ENCODE results near the gene PALLD.
A peak's percentile ranks its signal among the peaks of the same experiment; 100 is the strongest.
"Not testable (repeated sequence)": the region's sequence is repeated elsewhere in the genome, so short reads cannot be mapped to it uniquely, and the experiment has no call there.

PALLD gene

GRCh38 chr4:168803732-168804131 is 306.9 kb downstream of the PALLD start:
- DNase-seq: no peak

DNA sequence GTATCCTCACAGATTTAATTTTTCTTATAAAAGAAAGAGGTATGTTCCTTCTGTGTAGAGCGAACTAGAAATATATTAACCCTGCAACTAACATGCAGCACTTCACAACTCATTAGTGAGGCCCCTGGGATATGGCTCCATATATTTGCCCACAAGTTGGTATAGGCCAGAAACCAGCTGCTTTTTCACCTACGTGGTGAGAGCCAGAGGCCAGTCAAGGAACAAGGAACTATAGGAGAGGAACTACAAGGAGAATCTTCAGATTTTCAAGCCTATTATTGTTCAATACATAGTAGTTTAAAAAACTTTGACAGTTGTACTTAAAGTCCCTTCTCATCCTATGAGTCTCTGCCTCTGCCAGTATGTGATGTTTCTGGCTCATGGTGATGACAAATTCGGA is 307.3 kb downstream of the PALLD start:
- no peak for DNase-seq

DNA sequence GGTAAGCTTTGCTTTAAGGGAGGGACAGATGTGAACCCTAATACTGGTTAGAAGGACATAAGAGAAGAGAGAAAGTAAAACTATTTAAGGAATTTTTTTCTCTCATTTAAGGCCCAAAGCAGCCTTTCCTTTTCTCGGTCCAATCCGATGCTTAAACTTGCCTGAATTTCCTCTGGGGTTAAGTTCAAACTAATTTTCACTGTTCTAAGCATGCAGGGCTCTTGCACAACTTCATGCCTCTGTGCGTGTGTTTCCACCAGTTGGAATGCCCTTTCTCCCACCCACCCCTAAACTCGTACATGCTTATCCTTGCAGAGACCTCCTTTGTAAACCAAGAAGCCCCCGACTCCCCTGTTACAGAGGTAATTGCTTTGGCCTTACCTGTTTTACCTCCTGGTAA is 308.5 kb downstream of the PALLD start:
- DNase-seq: no peak

DNA sequence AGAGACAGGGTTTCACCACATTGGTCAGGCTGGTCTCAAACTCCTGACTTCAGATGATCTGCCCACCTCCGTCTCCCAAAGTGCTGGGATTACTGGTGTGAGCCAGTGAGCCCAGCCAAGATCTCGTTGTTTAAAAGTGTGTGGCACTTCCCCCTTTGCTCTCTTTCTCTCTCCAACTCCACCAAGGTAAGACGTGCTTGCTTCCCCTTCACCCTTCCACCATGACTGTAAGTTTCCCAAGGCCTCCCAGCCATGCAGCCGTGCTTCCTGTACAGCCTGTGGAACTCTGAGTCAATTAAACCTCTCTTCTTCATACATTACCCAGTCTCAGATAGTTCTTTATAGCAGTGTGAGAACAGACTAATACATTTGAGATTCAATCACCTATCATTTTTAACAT is 309.4 kb downstream of the PALLD start:
- DNase-seq: not testable (repeated sequence)

DNA sequence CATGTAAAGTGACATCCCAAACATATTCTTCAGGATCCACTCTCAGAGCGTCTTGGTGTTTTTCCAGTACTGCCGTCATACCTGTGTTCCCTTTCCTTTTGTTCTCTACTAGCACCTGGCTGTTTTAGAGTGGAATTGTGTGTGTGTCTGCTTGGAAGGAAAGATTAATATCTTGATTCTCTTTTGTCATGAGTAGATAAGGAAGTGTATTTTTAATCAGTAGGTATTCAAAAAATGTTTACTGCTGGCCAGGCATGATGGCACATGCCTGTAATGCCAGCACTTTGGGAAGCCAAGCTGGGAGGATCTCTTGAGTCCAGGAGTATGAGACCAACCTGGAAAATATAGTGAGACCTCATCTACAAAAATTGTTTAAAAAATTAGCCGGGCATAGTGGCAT is 314.4 kb downstream of the PALLD start:
- no peak for DNase-seq

DNA sequence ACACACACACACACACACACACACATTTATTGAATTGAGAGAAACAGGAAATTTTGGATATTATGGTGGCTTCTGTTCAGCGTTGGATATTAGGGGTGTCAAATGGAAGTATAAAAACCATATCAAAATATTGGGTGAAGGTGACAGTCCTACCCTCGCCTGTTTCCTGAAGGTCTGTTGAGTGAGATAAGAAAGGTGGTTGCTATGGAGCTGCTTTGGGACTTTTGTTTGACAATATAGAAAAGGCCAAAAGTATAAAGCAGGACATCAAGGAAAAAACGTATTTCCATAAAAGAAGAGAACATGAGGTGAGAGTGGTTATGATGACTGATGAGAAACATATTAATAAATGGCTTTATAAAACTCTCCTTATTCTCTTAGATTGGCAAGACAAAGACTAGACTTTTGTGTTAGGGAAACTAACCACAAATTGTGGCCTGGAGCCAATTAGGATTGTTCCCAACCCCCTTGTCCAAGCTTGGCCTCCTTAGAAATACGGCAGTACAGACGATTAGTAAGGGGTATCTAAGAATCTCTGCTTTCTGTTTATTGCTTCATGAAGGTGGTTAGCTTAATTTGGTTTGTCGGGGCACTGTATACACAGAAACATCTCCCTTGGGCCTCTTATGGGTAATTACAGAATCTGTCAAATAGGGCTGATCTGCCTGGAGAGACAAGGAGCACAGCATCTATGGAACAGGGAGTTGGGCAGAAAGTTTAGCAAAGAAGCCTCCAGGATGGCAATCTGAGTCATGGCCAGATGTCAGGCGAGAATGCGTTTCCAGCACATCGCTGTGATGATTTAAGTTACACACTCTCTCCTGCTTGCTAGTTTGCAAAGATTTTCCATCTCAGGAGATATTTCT is 315.2 kb downstream of the PALLD start:
- DNase-seq: peak; percentile 75

DNA sequence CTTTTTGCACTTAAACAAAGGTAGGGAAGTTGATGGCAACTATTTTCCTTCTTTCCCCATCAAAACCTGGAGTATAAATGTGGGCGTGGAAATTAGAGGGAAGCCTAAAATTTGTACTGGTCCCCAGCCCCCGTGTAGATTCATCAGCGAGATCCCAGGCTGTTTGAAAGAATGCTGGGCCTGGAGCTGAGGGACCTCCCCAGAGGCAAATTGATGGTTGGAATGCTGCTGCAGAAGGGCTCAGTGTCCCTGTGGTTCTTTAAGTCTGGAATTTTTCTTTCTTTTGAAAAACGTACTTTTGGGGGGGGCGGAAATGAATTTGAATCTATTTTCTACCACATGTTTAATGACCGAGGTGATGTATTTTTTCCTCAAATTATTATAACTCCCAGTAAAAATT is 316.0 kb downstream of the PALLD start:
- no peak for DNase-seq

DNA sequence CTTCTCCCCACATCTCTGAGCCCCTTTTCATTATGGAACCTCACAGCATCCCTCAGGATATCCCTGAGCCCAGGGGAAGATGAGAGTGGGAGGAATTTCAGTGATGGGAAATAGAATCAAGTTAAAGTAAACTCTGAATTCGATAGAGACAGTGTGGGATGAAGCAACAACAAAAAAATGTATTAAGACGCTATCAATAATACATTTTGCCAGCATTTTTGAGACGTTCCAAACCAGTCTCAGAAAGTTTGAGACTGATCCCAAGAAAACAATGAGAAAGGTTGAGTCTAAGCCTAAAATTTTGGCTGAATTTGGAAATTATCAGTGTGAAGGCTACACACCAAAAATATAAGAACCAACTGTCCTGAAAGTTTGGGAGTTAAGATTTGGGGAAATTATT is 317.0 kb downstream of the PALLD start:
- no peak for DNase-seq

DNA sequence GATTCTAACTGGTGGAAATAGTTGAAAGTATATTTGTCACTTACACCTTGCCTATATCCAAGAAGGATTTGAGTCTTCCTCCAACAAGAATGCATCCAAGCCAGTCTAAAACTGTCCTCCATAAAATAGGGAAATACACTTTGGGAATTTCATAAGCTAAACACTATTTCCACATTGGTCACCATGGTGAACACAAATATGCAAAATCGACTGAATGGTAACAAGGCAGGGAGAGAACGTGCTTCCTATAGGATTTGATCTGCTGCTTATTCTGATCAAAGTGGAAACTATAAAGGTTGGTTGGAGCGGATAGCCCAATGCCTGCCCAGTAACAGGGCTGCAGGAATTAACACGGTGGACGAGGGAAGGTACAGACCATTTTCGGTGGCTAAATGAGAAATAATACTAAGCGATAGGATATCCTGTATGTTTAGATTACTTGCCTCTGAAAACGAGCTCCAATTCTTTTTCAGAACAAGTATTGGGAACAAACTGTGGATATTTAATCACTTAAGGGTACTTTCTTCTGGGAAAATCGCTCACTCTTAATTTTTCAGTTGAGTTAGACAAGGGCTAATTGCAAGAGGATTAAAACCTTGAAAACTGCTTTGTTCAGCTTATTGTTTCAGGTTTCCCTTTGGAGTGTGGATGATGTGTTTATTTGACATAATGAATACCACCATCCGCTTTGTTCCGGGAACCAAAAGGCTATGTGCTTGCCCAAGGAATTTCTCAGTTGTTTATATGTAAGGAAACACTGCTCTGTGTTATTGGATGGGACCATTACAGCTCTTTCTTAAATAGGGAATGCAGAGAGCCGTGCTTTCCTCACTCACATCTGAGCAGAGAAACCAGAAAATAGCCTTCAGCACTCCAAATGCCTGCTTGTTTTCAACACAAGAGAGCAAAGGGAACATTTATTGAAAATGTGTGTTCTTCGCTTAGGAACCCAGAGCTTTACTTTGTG is 318.8 kb downstream of the PALLD start:
- DNase-seq: no peak

GRCh38 chr4:168817370-168817769 is 320.5 kb downstream of the PALLD start:
- peak; percentile 13 for DNase-seq

- no peak for DNase-seq
Measured at GRCh38 chr4:168822481-168822880, 325.6 kb downstream of the PALLD start.

DNA sequence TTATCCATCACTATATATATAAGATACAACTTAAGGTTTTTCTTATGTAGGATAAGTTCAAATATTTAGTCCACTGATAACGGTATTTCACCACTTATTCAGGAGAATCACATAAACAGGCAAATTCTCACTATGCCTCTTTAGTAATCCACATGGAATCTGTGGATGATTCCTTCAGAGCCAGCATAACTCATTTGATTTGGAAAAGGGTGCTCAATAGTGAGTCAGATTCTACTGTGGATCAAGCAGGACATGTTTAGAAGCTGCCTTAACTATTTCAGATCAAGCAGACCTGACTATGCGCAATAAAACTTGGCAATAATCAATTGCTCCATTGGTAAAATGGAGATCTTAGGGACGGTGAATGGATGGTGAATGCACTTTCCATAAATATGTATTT is 329.1 kb downstream of the PALLD start:
- no peak for DNase-seq

DNA sequence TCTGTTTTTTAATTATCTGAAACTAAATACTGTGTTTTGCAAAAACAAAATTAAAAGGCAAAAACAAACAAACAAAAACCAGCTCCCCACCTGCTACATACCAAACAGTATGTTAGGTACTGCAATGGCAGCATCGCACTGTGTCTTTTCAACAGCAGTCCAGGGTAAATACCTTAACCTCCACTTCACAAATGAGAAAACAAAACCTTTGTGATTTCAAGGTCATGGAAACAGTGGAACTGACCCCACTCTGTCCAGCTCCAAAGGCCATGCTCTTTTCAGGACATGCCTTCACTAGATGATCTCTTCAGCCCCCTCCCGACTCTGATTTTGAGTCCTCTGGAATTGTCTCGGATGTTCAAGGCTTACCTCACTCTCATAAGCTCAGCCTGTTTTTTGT is 329.8 kb downstream of the PALLD start:
- no peak for DNase-seq

DNA sequence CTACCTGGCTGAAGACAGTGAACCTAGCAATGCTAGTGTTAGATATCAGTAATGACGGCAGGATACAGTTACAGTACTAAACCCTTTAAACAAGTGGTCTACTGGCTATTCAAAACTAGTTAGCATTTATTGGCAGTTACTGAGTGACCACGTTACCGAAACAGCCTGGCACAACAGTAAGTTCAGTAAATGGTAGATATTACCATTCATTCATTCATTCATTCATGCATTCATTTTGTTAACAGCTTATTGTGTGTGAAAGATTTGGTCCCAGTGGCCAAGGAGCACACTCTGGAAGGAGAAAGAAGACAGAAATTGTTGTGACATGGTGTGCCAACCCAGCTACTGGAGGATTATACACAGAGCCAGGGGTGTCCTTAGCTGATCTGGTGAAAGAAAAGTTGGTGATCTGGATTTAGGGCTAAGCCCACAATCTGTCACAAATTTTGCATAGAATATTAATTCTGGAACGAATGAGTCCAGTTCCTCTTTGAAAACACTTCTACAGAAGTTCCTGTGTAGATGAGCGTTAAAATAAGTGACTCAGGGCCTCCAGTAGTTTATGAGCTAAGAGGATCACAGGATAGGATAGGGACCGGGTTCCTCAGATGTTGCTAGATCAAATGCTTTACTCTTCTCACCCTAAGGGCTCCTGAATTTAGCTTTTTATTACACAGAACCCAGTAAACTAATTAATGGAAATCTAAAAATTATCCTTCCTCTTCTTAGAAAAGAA is 334.1 kb downstream of the PALLD start:
- DNase-seq: no peak

- no peak for DNase-seq
Measured at GRCh38 chr4:168831585-168831918, 334.7 kb downstream of the PALLD start.

- peak; percentile 51 for DNase-seq
Measured at GRCh38 chr4:168831919-168832762, 335.3 kb downstream of the PALLD start.

DNA sequence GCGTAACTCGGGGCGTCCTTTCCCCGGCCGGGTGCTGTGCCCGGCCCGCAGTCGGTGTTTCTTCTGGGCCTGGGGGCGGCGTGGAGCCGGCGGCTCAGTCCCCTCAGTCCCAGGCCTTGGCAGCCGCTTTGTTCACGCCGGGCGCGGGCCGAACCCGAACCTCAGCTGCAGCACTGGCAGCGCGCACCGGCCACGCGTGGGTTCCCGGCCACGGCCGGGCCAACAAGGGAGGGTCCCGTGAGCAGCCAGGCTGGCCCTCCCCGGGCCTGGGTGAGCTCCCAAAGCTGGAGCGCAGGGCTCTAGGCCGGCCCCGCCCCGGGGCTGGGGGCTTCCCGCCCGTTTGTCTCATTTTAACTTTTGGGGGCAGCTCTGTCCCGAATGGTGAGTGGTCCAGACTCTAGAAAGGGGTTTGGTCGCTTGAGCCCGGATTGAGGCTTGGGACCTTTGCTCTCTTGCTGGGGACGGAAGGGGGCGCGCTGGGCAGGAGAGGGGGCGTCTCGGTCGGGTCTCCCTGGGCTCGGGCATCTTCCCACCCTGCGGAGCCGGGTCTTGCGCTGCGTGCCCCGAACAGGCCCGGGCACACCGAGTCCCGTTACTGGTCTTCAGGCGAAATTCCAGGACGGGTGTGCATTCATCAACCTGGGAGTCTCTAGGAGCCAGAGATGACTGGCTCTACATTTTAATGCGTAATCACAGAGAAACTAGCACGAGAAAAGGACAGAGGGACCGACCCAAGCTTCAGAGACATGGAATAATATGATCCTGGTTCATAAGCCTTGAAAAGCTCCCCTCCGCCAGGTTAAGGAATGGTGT is 336.1 kb downstream of the PALLD start:
- DNase-seq: no peak

GRCh38 chr4:168833881-168834280 is 337.0 kb downstream of the PALLD start:
- DNase-seq: no peak

DNA sequence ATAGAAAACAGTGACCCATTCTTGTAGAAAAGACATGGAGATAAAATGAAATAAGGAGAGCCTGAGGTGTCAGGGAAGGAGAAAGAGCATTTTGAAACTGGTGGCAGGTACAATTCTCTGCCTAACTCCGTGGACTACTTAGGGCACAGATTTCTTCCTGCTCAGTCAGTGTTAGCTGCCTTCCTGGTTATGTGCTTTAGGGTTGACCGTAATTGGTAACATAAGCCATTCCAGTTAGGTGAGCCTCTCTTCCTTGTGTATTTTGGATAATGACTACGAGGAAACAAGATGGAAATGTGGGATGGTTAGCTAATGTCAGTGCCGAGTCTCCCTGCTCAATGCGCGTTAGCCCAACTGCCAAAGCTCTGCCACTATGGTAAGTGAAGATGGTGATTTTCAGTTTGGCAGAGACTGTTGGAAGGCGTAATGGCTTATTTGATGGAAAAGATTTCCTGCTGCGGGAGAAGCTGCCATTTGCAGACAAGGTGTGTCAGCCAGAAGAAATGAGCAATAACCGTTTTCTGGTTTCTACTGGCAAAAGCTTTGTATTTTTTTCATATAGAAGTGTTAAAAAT is 339.1 kb downstream of the PALLD start:
- no peak for DNase-seq

- no peak for DNase-seq
Measured at GRCh38 chr4:168836490-168836889, 339.6 kb downstream of the PALLD start.

GRCh38 chr4:168837922-168838321 is 341.1 kb downstream of the PALLD start:
- no peak for DNase-seq
